Karpas-422 (cell line): ENCODE data around the gene EIF1AY. TPM values are rescaled to one million over a fixed set of nuclear protein-coding genes. Genes with fewer than 3 reads are reported as not detected.

Experiments
- DNase-seq: peaks from one replicate; pipeline ENCODE4 v3.0.0-alpha.2; 2015
- H2AFZ ChIP-seq: fragments of 200-600 bp; sonication (generic); 2 replicates; pipeline ENCODE4 v1.6.1; 2014; ENCODE audit warnings: antibody characterized with exemption, low read length, mixed read lengths
- H3K27ac ChIP-seq: fragments of 200-600 bp; sonication (generic); 2 replicates; pipeline ENCODE4 v1.5.1; 2014; ENCODE audit warnings: mild to moderate bottlenecking, low read length, moderate library complexity
- H3K27me3 ChIP-seq: fragments of 200-600 bp; sonication (generic); 2 replicates; pipeline ENCODE4 v1.6.1; 2014; ENCODE audit warnings: low read length, mixed read lengths
- H3K36me3 ChIP-seq: fragments of 200-600 bp; sonication (generic); 2 replicates; pipeline ENCODE4 v1.6.1; 2014; ENCODE audit warnings: low read length, mixed read lengths; ENCODE audit not compliant: insufficient read depth
- H3K4me1 ChIP-seq: fragments of 200-600 bp; sonication (generic); 2 replicates; pipeline ENCODE4 v1.6.1; 2014; ENCODE audit warnings: mild to moderate bottlenecking, low read length, mixed read lengths
- H3K4me2 ChIP-seq: fragments of 200-600 bp; sonication (generic); 2 replicates; pipeline ENCODE4 v1.6.1; 2014; ENCODE audit warnings: low read length, low read depth, mild to moderate bottlenecking; ENCODE audit not compliant: poor library complexity, severe bottlenecking
- H3K4me3 ChIP-seq: fragments of 200-600 bp; sonication (generic); 2 replicates; pipeline ENCODE4 v1.5.1; 2014; ENCODE audit warnings: mild to moderate bottlenecking, antibody characterized with exemption, low read length, mixed read lengths
- H3K79me2 ChIP-seq: fragments of 200-600 bp; sonication (generic); 2 replicates; pipeline ENCODE4 v1.6.1; 2014; ENCODE audit warnings: mild to moderate bottlenecking, low read length, mixed read lengths
- H3K9ac ChIP-seq: fragments of 200-600 bp; sonication (generic); 2 replicates; pipeline ENCODE4 v1.6.0; 2014; ENCODE audit warnings: low read length
- H3K9me2 ChIP-seq: fragments of 200-600 bp; sonication (generic), shearing (Covaris generic); replicated peaks from 2 replicates; pipeline ENCODE4 v1.6.0; 2014; ENCODE audit warnings: mild to moderate bottlenecking, low read length, moderate library complexity; ENCODE audit not compliant: insufficient read depth
- H3K9me3 ChIP-seq: fragments of 300-700, 200-600 bp; sonication (generic); 2 replicates; pipeline ENCODE4 v1.6.1; 2014; ENCODE audit warnings: low read length, mixed read lengths
- H4K20me1 ChIP-seq: fragments of 200-600 bp; sonication (generic); 2 replicates; pipeline ENCODE4 v1.6.1; 2014; ENCODE audit warnings: mild to moderate bottlenecking, antibody characterized with exemption, low read length, low read depth; ENCODE audit not compliant: insufficient read depth
- total RNA-seq: library from RNA; depleted of rRNA; stranded (reverse); fragments of >200 nt; shearing (Covaris generic); gene quantifications from 2 replicates; pipeline ENCODE4 v1.2.3, GENCODE V29; 2014; ENCODE audit warnings: low replicate concordance; rRNA removed

Gene EIF1AY, protein sequence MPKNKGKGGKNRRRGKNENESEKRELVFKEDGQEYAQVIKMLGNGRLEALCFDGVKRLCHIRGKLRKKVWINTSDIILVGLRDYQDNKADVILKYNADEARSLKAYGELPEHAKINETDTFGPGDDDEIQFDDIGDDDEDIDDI
- not detected in 2 replicates for total RNA-seq

DNA sequence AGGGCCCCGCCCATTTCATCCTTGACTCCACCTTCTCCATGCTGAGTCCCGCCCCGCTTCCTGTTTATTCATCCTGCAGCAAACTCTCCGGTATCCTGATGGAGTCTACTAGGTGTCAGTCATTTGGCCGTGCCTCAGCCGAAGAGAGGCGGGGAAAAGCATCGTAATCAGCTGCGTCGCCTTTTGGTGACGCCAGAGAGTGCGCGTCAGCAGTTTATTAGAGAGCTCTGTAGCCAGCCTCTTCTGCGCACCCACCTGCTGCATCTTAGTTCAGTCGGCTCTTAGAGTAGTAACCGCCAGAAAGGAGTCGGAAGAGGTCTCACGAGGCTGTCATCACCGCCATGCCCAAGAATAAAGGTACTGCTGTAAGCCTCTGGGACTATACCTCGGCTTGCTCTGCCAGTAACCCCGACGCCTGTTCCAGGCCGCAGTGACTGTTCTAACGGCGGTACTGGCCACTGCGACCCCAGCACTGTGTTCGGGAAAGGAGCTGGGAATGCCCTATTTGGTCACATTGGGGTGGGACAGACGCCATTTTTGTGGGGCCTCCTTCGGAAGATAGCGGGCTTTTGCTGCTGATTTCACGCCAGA lies at the start of gene EIF1AY:
Gene EIF1AY, plus strand, starts transcription at position 246 of the 591 bp plus-strand sequence. Its CDS starts 96 bp downstream, at position 342.
- H3K27ac ChIP-seq = no peak within 1 kb of the TSS
- no peaks in the 10 kb centered on the region for H3K79me2 ChIP-seq
- no peak within 1 kb of the TSS for H2AFZ ChIP-seq
- H4K20me1 ChIP-seq = no peaks in the 10 kb centered on the region
- no peaks in the 10 kb centered on the region for H3K27me3 ChIP-seq
- no peaks in the 10 kb centered on the region for H3K36me3 ChIP-seq
- no peaks in the 10 kb centered on the region for H3K4me1 ChIP-seq
- H3K4me3 ChIP-seq = no peak within 1 kb of the TSS
- no peak within 1 kb of the TSS for H3K9ac ChIP-seq
- H3K9me3 ChIP-seq = no peaks in the 10 kb centered on the region
- DNase-seq = no peak
- no peaks in the 10 kb centered on the region for H3K9me2 ChIP-seq
- H3K4me2 ChIP-seq = no peak within 1 kb of the TSS

DNA sequence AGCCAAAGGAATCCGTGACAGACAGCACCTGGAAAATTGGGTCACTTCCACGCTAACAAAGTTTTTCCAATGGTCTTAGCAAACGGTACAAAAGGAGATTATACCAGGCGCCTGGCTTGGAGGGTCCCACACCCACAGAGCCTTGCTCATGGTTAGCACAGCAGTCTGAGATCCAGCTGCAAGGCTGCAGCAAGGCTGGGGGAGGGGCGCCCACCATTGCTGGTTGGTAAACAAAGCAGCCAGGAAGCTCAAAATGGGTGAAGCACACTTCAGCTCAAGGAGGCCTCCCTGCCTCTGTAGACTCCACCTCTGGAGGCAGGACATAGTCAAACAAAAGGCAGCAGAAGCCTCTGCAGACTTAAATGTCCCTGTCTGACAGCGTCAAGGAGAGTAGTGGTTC lies 47.1 kb upstream of the EIF1AY start:
- no peak overlapping the region for H3K4me2 ChIP-seq

DNA sequence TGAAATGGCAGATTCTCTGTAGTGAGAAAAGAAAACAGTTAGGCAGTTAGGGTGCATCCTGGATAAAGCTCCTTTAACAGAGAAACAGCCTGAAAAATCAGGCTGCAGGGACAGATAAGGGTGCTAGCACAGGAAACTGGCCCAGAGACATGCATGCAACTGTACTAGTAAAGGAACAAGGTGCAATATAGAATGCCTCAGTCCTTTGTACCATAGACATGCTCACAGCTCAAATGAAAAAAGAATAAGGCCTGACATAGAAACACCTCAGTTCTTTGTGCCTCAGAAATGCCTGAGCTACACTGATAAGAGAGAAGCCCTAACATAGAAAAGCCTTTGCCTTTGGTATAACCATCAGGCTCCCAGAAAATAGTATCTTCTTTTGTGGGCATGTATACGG lies 37.4 kb upstream of the EIF1AY start:
- Histone ChIP-seq H3K27ac (no peak overlapping the region), H4K20me1 (no peaks in the 10 kb centered on the region), H3K36me3 (no peaks in the 10 kb centered on the region), H3K4me3 (no peak overlapping the region), H3K9me3 (no peaks in the 10 kb centered on the region), H3K4me1 (no peaks in the 10 kb centered on the region), H3K27me3 (no peaks in the 10 kb centered on the region), H3K9me2 (no peaks in the 10 kb centered on the region), H3K4me2 (no peak overlapping the region), H3K9ac (no peak overlapping the region), H2AFZ (no peak overlapping the region), H3K79me2 (no peaks in the 10 kb centered on the region)
- DNase-seq = no peak

More for the DNA sequence above, 47.1 kb upstream of the EIF1AY start:
- no peak overlapping the region for H3K9ac ChIP-seq
- no peak overlapping the region for H3K27ac ChIP-seq
- H3K27me3 ChIP-seq = no peaks in the 10 kb centered on the region
- no peaks in the 10 kb centered on the region for H3K79me2 ChIP-seq
- no peak overlapping the region for H2AFZ ChIP-seq
- no peaks in the 10 kb centered on the region for H3K4me1 ChIP-seq
- H3K9me3 ChIP-seq = no peaks in the 10 kb centered on the region
- DNase-seq = no peak
- no peaks in the 10 kb centered on the region for H4K20me1 ChIP-seq
- no peak overlapping the region for H3K4me3 ChIP-seq
- no peaks in the 10 kb centered on the region for H3K36me3 ChIP-seq
- no peaks in the 10 kb centered on the region for H3K9me2 ChIP-seq

DNA sequence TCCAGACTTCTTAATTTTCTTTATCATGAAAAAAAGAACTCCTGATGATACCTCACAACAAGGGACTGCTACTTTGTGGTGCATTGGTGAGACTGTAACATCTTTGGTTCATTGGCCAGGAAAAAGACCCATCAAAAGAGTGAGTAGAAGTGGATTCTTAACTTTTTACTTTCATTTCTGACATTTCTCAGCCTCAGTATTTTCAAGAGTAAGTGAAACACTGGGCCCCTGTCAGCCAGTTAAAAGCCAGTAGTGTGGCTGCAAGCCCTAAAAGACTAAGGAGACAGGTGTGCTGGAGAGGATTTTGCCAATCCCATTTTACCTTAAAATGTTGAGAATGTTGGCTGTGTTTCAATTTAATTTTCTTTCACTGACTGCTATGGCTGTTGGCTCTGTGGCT lies 36.6 kb upstream of the EIF1AY start:
- no peak overlapping the region for H3K27ac ChIP-seq
- H3K9ac ChIP-seq = no peak overlapping the region
- H2AFZ ChIP-seq = no peak overlapping the region
- no peaks in the 10 kb centered on the region for H3K4me1 ChIP-seq
- no peaks in the 10 kb centered on the region for H3K27me3 ChIP-seq
- no peaks in the 10 kb centered on the region for H3K9me2 ChIP-seq
- no peaks in the 10 kb centered on the region for H4K20me1 ChIP-seq
- H3K4me3 ChIP-seq = no peak overlapping the region
- no peaks in the 10 kb centered on the region for H3K9me3 ChIP-seq
- H3K36me3 ChIP-seq = no peaks in the 10 kb centered on the region
- no peak overlapping the region for H3K4me2 ChIP-seq
- no peak for DNase-seq
- H3K79me2 ChIP-seq = no peaks in the 10 kb centered on the region

DNA sequence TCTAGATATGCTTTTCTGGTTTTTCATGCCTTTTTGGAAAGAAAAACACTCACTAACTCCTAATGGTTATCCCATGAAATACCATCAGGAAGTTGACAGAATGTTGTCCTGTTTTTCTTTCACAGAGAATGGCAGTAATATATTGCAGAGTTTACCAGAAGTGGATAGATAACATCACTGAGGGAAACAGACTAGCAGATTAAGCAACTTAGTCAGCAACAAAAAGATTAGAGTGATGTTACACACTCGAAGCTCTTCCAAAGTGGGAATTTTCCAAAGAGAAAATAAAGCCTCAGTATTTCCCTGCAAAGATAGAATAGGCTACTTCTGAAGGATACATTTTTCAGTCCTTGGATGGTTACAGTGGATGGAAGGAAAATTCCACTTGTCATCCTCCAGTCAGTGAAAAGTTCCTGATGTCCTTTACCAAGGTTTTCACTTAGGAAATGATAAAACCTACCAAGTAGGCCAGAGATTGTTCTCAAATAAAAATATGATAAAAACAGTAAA lies 31.1 kb upstream of the EIF1AY start:
- Histone ChIP-seq H3K36me3 (no peaks in the 10 kb centered on the region), H3K9ac (no peak overlapping the region), H2AFZ (no peak overlapping the region), H3K9me3 (no peaks in the 10 kb centered on the region), H3K4me2 (no peak overlapping the region), H3K4me1 (no peaks in the 10 kb centered on the region), H3K4me3 (no peak overlapping the region), H4K20me1 (no peaks in the 10 kb centered on the region), H3K27me3 (no peaks in the 10 kb centered on the region), H3K27ac (no peak overlapping the region), H3K9me2 (no peaks in the 10 kb centered on the region), H3K79me2 (no peaks in the 10 kb centered on the region)
- DNase-seq = no peak

DNA sequence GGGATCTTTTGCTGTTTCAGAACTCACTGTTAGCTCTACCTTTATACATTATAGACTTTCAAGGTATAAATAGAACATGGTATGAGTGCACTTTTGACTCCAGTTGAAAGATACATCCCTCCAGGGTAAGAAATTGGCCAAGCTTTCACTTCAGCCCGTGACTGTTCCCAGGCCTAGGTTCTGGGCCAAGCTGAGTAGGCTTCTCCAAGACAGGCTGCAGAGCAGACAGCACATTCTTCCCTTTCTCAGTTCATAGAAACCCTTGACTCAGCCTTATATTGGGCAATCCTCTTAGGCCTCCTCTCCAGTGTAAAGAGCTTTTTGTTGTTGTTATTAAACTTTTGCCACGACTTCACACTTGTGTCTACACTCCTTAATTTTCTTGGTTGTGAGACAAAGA lies 29.5 kb upstream of the EIF1AY start:
- H3K27ac ChIP-seq = no peak overlapping the region
- H4K20me1 ChIP-seq = no peaks in the 10 kb centered on the region
- H3K9me3 ChIP-seq = no peaks in the 10 kb centered on the region
- H3K4me3 ChIP-seq = no peak overlapping the region
- no peak overlapping the region for H2AFZ ChIP-seq
- no peaks in the 10 kb centered on the region for H3K27me3 ChIP-seq
- no peaks in the 10 kb centered on the region for H3K9me2 ChIP-seq
- H3K79me2 ChIP-seq = no peaks in the 10 kb centered on the region
- H3K36me3 ChIP-seq = no peaks in the 10 kb centered on the region
- H3K4me1 ChIP-seq = no peaks in the 10 kb centered on the region
- H3K4me2 ChIP-seq = no peak overlapping the region
- DNase-seq = no peak
- H3K9ac ChIP-seq = no peak overlapping the region

DNA sequence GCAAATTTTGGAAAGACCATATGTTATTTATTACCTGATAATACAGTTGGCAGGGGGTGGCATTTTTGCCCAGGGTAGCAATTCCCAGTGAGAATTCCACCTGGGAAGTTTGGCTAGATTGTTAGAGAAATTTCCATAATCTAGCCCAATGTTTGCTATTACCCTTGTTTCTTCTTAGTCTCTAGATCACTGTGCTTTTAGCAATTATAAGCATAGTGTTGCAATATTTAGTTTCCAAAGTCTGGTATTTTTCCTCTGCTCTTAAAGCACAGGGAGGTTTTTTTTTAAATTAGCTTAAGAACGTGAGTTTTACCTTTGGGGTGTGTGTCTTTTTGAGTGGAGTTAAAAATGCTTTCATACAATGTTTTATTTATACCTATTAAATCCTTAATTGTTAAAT lies 26.3 kb upstream of the EIF1AY start:
- H3K79me2 ChIP-seq = no peaks in the 10 kb centered on the region
- H2AFZ ChIP-seq = no peak overlapping the region
- no peak overlapping the region for H3K4me3 ChIP-seq
- no peaks in the 10 kb centered on the region for H3K4me1 ChIP-seq
- H3K27me3 ChIP-seq = no peaks in the 10 kb centered on the region
- no peak overlapping the region for H3K4me2 ChIP-seq
- no peaks in the 10 kb centered on the region for H3K9me3 ChIP-seq
- no peak for DNase-seq
- no peaks in the 10 kb centered on the region for H3K36me3 ChIP-seq
- H3K27ac ChIP-seq = no peak overlapping the region
- H3K9ac ChIP-seq = no peak overlapping the region
- no peaks in the 10 kb centered on the region for H3K9me2 ChIP-seq
- H4K20me1 ChIP-seq = no peaks in the 10 kb centered on the region

DNA sequence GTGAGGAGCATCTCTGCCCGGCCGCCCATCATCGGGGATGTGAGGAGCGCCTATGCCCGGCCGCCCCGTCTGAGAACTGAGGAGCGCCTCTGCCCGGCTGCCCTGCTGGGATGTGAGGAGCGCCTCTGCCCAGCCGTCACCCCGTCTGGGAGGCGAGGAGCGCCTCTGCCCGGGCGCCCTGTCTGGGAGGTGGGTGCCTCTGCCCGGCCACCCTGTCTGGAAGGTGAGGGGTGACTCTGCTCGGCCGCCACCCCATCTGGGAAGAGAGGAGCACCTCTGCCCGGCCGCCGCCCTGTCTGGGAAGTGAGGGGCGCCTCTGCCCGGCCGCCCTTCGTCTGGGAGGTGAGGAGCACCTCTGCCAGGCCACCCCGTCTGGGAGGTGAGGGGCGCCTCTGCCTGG lies 23.7 kb upstream of the EIF1AY start:
- H3K36me3 ChIP-seq = no peaks in the 10 kb centered on the region
- no peak overlapping the region for H3K4me3 ChIP-seq
- no peak overlapping the region for H3K27ac ChIP-seq
- no peaks in the 10 kb centered on the region for H4K20me1 ChIP-seq
- no peak overlapping the region for H3K9ac ChIP-seq
- no peaks in the 10 kb centered on the region for H3K9me2 ChIP-seq
- no peaks in the 10 kb centered on the region for H3K79me2 ChIP-seq
- no peak overlapping the region for H3K4me2 ChIP-seq
- no peaks in the 10 kb centered on the region for H3K27me3 ChIP-seq
- no peak overlapping the region for H2AFZ ChIP-seq
- H3K4me1 ChIP-seq = no peaks in the 10 kb centered on the region
- no peak for DNase-seq
- H3K9me3 ChIP-seq = no peaks in the 10 kb centered on the region
